RWPE1 (cell line): ENCODE results near the gene IFITM1.
"Not testable (repeated sequence)": the region's sequence is repeated elsewhere in the genome, so short reads cannot be mapped to it uniquely, and the experiment has no call there.

Experiments
- CTCF ChIA-PET: fragments of 350-600 bp; sonication (Branson Sonifier 250); formaldehyde crosslinking; extraction: SDS; loops from one replicate; lab custom pipeline; 2021; lab: Yijun Ruan, JAX
- POLR2A ChIA-PET: fragments of 400-600 bp; formaldehyde crosslinking; extraction: SDS; loops from one replicate; lab custom pipeline; 2020; ENCODE audit warnings: antibody characterized with exemption; ENCODE audit not compliant: low non-redundant PET; lab: Yijun Ruan, JAX
- DNase-seq: peaks from one replicate; pipeline ENCODE4 v3.0.0; 2012; ENCODE audit warnings: low spot score
- H3K27ac ChIP-seq: fragments of 450-650 bp; 2 replicates; pipeline ENCODE4 v1.5.1; 2017
- TF ChIP-seq, protein P1 (sequence below): fragments of 450-650 bp; conservative IDR thresholded peaks from 2 replicates; pipeline ENCODE4 v1.5.1; 2017; ENCODE audit warnings: low read depth, mild to moderate bottlenecking

The IFITM1 gene

DNA sequence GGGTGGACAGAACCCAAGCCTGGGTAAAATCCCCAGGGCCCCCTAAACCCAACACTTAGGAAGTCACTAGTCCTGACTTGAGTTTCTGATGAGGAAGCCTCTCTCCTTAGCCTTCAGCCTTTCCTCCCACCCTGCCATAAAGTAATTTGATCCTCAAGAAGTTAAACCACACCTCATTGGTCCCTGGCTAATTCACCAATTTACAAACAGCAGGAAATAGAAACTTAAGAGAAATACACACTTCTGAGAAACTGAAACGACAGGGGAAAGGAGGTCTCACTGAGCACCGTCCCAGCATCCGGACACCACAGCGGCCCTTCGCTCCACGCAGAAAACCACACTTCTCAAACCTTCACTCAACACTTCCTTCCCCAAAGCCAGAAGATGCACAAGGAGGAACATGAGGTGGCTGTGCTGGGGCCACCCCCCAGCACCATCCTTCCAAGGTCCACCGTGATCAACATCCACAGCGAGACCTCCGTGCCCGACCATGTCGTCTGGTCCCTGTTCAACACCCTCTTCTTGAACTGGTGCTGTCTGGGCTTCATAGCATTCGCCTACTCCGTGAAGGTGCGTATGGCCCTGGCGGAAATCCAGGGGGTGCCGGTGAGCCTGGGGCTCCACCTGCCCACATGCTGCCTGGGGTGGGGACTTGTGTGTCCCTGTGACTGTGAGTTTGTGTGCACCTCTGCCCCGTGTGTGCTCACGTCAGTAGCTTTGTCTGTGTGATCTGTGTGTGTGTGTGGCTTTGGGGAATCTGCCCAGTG lies at the start of gene IFITM1:
Gene IFITM1 (plus strand): TSS at position 254 of the 767 bp plus-strand sequence. CDS start 131 bp downstream, at position 385.
- CTCF ChIA-PET = no interaction called here
- DNase-seq = peak; percentile 75
- H3K27ac ChIP-seq = peak within 1 kb of the TSS; percentile 96
- TF ChIP-seq, protein P1, sequence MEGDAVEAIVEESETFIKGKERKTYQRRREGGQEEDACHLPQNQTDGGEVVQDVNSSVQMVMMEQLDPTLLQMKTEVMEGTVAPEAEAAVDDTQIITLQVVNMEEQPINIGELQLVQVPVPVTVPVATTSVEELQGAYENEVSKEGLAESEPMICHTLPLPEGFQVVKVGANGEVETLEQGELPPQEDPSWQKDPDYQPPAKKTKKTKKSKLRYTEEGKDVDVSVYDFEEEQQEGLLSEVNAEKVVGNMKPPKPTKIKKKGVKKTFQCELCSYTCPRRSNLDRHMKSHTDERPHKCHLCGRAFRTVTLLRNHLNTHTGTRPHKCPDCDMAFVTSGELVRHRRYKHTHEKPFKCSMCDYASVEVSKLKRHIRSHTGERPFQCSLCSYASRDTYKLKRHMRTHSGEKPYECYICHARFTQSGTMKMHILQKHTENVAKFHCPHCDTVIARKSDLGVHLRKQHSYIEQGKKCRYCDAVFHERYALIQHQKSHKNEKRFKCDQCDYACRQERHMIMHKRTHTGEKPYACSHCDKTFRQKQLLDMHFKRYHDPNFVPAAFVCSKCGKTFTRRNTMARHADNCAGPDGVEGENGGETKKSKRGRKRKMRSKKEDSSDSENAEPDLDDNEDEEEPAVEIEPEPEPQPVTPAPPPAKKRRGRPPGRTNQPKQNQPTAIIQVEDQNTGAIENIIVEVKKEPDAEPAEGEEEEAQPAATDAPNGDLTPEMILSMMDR = no peak
- POLR2A ChIA-PET = no interaction called here

DNA sequence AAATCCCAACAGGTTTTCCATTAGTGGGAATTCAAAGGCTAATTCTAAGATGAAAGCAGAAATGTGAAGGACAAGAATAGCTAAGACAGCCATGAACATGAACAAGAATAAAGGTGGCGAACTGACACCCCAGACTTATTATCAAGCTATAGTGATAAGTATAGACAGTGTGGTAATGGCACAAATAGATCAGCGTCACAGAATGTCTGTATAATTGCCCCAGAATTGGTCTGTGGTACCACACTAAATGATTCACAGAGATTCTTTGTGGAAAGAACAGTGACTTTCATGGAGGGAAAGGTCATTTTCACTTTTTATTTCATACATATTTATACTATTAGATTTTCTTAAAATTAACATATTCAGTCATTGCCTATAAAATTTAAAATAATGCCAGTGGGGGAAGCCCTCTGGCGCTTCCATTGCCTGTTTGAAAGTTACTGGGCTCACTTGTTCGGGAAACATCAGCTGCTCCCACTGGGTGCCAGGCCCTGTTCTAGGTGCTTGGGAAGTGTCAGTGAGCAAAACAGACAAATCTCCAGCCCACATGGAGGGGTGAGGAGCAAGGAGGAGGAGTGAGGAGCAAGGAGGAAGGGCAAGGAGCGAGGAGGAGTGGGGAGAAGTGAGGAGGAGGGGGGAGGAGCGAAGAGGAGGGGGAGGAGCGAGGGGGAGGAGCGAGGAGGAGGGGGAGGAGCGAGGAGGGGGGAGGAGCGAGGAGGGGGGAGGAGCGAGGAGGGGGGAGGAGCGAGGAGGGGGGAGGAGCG lies 47.0 kb upstream of the IFITM1 start:
- POLR2A ChIA-PET = no interaction called here
- CTCF ChIA-PET = interaction anchor here (0.7 to 0.9 kb wide), 2 partner anchors 14 to 45 kb away, joined by 3 read pairs; no protein-coding TSS in a partner anchor
- no peak for DNase-seq
- no peak overlapping the region; the same call in 1 of the 2 replicates for H3K27ac ChIP-seq
- TF ChIP-seq, protein P1 = no peak

DNA sequence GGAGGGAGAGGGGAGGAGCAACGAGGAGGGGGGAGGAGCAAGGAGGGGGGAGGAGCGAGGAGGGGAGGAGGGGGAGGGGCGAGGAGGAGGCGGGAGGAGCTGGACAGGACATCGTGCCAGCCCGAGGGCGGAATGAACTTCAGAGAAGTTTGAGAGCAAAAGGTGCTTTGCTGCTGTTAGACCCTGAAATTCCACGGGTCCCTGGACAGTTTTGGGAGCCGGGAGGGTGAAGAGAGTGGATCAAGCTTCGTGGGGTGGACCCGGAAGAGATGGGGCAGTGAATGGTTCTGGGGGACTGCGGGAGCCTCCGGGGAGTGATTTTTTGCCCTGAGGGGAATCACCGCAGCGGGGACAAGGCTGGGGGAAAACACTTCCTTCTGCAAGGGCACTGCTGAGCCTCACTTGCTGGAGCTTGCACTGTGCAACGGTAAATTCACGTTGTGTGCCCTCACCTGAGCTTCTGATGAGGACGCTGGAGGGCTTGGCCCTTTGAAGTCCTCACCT lies 46.3 kb upstream of the IFITM1 start:
- POLR2A ChIA-PET = no interaction called here
- no peak for DNase-seq
- TF ChIP-seq, protein P1 = no peak
- peak overlapping the region; percentile 72 for H3K27ac ChIP-seq
- CTCF ChIA-PET = interaction anchor here (0.7 to 1.0 kb wide), 3 partner anchors 13 to 44 kb away, joined by 3 read pairs; no protein-coding TSS in a partner anchor

DNA sequence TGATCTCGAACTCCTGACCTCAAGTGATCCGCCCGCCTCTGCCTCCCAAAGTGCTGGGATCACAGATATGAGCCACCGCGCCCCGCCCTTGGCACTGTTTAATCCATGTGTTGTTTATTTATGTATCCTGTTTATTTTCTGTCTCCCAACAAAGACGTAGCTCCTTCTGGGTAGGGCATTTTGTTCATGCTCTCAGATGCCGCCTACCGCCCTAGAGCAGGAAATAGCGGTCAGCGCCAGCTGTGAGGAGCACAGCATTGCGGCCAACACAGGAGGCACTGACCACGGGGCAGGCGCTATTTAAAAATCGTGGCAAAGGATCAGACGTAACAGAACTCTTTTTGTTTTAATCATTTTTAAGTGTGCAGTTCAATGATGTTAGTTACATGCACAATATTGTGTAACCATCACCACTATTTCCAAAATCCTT lies 45.1 kb upstream of the IFITM1 start:
- DNase-seq, H3K27ac ChIP-seq, POLR2A ChIA-PET, CTCF ChIA-PET: not testable (repeated sequence)

DNA sequence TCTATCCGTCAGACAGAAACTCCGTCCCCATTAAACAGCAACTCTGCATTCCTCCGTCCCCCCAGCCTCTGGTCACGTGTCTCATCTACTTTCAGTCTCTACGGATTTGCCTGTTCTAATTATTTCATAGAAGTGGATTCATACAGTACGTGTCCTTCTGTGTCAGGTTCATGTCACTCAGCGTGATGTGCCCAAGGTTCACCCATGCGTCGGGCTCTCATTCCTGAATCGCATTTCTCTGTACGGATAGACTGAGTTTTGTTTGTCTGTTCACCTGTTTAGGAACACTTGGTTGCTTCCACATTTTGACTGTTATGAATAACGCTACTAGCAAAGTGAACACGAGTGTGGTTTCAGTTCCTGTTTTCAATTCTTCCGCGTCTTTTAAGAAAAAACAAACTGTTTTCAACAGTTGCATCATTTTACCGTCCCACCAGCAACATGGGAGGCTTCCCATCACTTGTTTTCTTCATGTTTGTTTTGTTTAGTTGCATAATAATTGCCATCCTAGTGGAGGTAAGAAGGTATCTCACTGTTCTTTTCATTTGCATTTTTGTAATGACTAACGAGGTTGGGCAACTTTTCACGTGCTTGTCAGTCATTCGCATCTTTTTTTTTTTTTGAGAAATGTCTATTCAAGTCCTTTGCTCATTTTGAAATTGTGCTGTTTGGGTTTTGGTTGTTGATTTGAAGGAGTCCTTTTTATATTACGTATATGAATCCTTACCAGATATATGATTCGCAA lies 44.5 kb upstream of the IFITM1 start:
- DNase-seq = no peak
- ChIA-PET POLR2A (no interaction called here), CTCF (no interaction called here)
- no peak overlapping the region for H3K27ac ChIP-seq
- TF ChIP-seq, protein P1 = no peak

DNA sequence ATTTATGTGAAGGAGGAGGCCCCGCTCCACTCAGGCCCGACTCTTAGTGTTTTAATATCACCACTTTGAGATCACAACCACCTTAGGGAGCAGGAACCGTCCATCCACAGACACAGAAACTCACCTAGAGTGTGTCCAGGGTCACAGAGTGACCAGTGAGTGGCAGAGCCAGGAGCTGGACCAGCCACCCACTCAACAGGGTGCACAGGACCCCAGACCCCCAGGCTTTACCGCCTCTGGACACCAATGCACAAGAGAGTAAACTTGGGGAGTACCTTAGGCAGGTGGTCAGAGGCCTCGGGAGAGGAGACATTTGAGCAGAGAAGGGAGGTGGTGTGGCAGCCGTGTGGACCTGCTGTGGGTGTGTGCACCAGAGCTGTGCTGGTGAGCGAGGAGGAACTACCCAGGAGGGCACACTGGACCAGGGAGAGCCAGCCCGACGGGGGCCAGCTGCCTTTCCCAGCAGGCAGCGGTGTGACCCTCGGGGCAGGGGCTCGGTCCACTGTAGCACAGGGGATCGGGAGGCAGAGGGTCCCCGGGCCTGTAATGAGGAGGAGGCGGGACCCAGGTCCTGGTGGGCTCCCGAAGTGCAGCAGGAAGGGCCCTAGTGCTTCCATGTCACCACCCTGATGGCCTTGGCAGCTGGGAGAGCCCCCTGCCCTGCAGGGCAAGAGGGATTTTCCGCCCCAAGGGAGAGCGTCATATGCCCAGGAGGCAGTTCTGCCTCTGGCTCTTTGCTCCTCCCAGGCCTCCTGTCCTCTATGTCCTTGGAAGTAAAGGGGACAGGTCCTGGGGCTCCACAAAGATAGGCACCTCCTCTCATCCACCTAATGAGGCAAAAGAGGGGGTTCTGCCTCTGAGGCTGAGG lies 43.2 kb upstream of the IFITM1 start:
- CTCF ChIA-PET = no interaction called here
- H3K27ac ChIP-seq = no peak overlapping the region
- POLR2A ChIA-PET = no interaction called here
- DNase-seq = no peak
- TF ChIP-seq, protein P1 = no peak
